ENCODE measurements around the gene CELF6. TPM values are rescaled to one million over a fixed set of nuclear protein-coding genes. Genes with fewer than 3 reads are reported as not detected.

CELF6 gene
- 0.39 and 0.54 TPM in 2 replicates for total RNA-seq

GRCh38 chr15:72319985-72320671 is at the start of gene CELF6:
Gene CELF6, minus strand, starts transcription at chr15:72320157. Its CDS starts 283 bp downstream, at chr15:72319874.

DNA sequence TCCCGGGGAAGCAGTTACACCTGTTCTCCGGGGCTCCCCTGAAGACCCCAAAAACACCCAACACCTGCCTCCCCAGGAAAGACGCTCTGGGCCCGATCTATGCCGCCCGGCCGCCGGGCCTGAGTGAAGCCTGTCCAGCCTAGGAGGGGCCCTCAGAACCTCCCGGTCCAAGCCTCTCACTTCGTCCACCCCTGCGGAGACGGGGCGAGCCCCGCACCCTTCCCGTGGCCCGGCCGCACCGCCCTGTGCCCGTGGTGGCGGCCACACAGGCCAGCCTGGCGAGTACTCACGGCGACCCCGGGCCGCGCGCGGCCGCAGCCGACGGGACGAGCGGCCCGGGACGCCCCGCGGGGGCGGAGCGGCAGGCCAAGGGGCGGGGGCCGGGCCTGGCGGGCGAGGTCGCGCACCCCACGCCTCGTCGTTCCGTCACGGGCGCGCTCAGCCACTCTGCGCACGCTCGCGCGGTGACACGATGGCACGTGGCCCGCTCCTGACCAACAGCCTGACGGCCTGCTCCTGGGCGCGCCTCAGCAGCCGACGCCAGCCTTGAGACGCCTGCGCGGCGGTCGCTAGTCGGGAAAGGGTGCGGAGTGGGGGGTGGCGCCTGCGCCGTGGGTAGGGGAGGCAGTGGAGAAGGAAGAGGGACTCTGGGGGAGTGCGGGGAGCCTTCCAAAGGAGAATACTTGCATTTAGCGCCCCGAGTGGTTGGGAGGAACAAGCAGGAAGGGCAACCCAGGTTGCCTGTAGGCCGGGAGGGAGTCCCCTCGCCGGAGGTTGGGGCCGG is 47.6 kb downstream of the CELF6 start, which contains the start of gene PARP6:
TSS of gene PARP6 (minus strand) at position 342 of the 784 bp plus-strand sequence. CDS start 5,077 bp downstream, outside the sequence.

Other genes with a start within 250 kb of the CELF6 start
- 82.6 and 88.2 TPM in 2 replicates for gene MYO9A, start 202.0 kb downstream of the CELF6 start, total RNA-seq
- 3.4 and 5.7 TPM in 2 replicates for gene SENP8, start 201.8 kb downstream of the CELF6 start, total RNA-seq
- 0.54 and 1.0 TPM in 2 replicates for gene GRAMD2A, start 122.4 kb downstream of the CELF6 start, total RNA-seq
- 2,066 and 2,152 TPM in 2 replicates for gene PKM, start 89.0 kb downstream of the CELF6 start, total RNA-seq
- 28.4 and 28.8 TPM in 2 replicates for gene PARP6, start 47.6 kb downstream of the CELF6 start, total RNA-seq
- gene HEXA, start 55.9 kb upstream of the CELF6 start, total RNA-seq = 95.3 and 98.1 TPM in 2 replicates
- not detected in 2 replicates for gene TMEM202, start 78.1 kb upstream of the CELF6 start, total RNA-seq
- 52.9 and 56.6 TPM in 2 replicates for gene ARIH1, start 154.2 kb upstream of the CELF6 start, total RNA-seq